ENCODE data around the gene NF1.
"Not testable (repeated sequence)": the region's sequence is repeated elsewhere in the genome, so short reads cannot be mapped to it uniquely, and the experiment has no call there.

Gene NF1

GRCh38 chr17:31249835-31250141, 155.0 kb downstream of the NF1 start:
- DNase-seq (ENCODE audit: low read depth in 4 of 4, low spot score in 1 of 4), result no peak

GRCh38 chr17:31250229-31250628, 155.5 kb downstream of the NF1 start:
- DNase-seq (ENCODE audit: low read depth in 4 of 4, low spot score in 1 of 4), result no peak

GRCh38 chr17:31251105-31251969, 156.6 kb downstream of the NF1 start:
- no peak for DNase-seq (ENCODE audit: low read depth in 4 of 4, low spot score in 1 of 4)

- DNase-seq (ENCODE audit: low read depth in 4 of 4, low spot score in 1 of 4), result no peak
These were observed 157.2 kb downstream of the NF1 start for GRCh38 chr17:31251970-31252328.

GRCh38 chr17:31252741-31253140, 158.0 kb downstream of the NF1 start:
- DNase-seq (ENCODE audit: low read depth in 4 of 4, low spot score in 1 of 4), result no peak

- DNase-seq (ENCODE audit: low read depth in 4 of 4, low spot score in 1 of 4), result no peak
These were observed 159.9 kb downstream of the NF1 start for GRCh38 chr17:31254654-31255053.

- no peak for DNase-seq (ENCODE audit: low read depth in 4 of 4, low spot score in 1 of 4)
These were observed 162.2 kb downstream of the NF1 start for GRCh38 chr17:31256936-31257335.

- no peak for DNase-seq (ENCODE audit: low read depth in 4 of 4, low spot score in 1 of 4)
These were observed 165.4 kb downstream of the NF1 start for GRCh38 chr17:31260151-31260550.

GRCh38 chr17:31261601-31262000, 166.8 kb downstream of the NF1 start:
- DNase-seq (ENCODE audit: low read depth in 4 of 4, low spot score in 1 of 4), result no peak

- DNase-seq (ENCODE audit: low read depth in 4 of 4, low spot score in 1 of 4), result not testable (repeated sequence)
These were observed 168.1 kb downstream of the NF1 start for GRCh38 chr17:31262923-31263322.

- no peak for DNase-seq (ENCODE audit: low read depth in 4 of 4, low spot score in 1 of 4)
These were observed 171.3 kb downstream of the NF1 start for GRCh38 chr17:31266042-31266441.

- DNase-seq (ENCODE audit: low read depth in 4 of 4, low spot score in 1 of 4), result no peak
These were observed 174.3 kb downstream of the NF1 start for GRCh38 chr17:31269036-31269577.

- no peak for DNase-seq (ENCODE audit: low read depth in 4 of 4, low spot score in 1 of 4)
These were observed 174.8 kb downstream of the NF1 start for GRCh38 chr17:31269578-31269983.

- DNase-seq (ENCODE audit: low read depth in 4 of 4, low spot score in 1 of 4), result no peak
These were observed 177.5 kb downstream of the NF1 start for GRCh38 chr17:31272236-31272635.

GRCh38 chr17:31272803-31273202, 178.0 kb downstream of the NF1 start:
- DNase-seq (ENCODE audit: low read depth in 4 of 4, low spot score in 1 of 4), result no peak

- DNase-seq (ENCODE audit: low read depth in 4 of 4, low spot score in 1 of 4), result no peak
These were observed 178.7 kb downstream of the NF1 start for GRCh38 chr17:31273516-31273915.

GRCh38 chr17:31274252-31274651, 179.5 kb downstream of the NF1 start:
- DNase-seq (ENCODE audit: low read depth in 4 of 4, low spot score in 1 of 4), result no peak

GRCh38 chr17:31275116-31275515, 180.3 kb downstream of the NF1 start:
- no peak for DNase-seq (ENCODE audit: low read depth in 4 of 4, low spot score in 1 of 4)

GRCh38 chr17:31279401-31279800, 184.6 kb downstream of the NF1 start:
- DNase-seq (ENCODE audit: low read depth in 4 of 4, low spot score in 1 of 4), result no peak

- no peak for DNase-seq (ENCODE audit: low read depth in 4 of 4, low spot score in 1 of 4)
These were observed 186.3 kb downstream of the NF1 start for GRCh38 chr17:31281061-31281460.

GRCh38 chr17:31283841-31284240, 189.1 kb downstream of the NF1 start:
- DNase-seq (ENCODE audit: low read depth in 4 of 4, low spot score in 1 of 4), result no peak

- DNase-seq (ENCODE audit: low read depth in 4 of 4, low spot score in 1 of 4), result no peak
These were observed 191.8 kb downstream of the NF1 start for GRCh38 chr17:31286587-31286986.

GRCh38 chr17:31287932-31288331, 193.2 kb downstream of the NF1 start:
- DNase-seq (ENCODE audit: low read depth in 4 of 4, low spot score in 1 of 4), result not testable (repeated sequence)
